ENCODE measurements around the gene ST14.

The ST14 gene

GRCh38 chr11:130164221-130164570 is 4.6 kb downstream of the ST14 start:
- H3K4me2 ChIP-seq (ENCODE audit: low read depth, low read length) = no peak overlapping the region
- no peak overlapping the region for H2AFZ ChIP-seq (ENCODE audit: low read length)
- peaks cover 14% of the 10 kb centered on the region; the same call in 1 of the 2 replicates for H4K20me1 ChIP-seq (ENCODE audit: insufficient read depth, low read length)
- peaks cover 6% of the 10 kb centered on the region; the same call in 1 of the 2 replicates for H3F3A ChIP-seq (ENCODE audit: insufficient read depth, low read length)
- no peak overlapping the region for H3K9ac ChIP-seq (ENCODE audit: low read length)
- peaks cover 28% of the 10 kb centered on the region for H3K4me1 ChIP-seq (ENCODE audit: low read length)
- peaks cover 92% of the 10 kb centered on the region for H3K79me2 ChIP-seq (ENCODE audit: low read length)
- H3K4me3 ChIP-seq (ENCODE audit: low read length) = no peak overlapping the region
- H3K36me3 ChIP-seq (replicated peaks; ENCODE audit: insufficient read depth, low read length) = no peaks in the 10 kb centered on the region
- DNase-seq = no peak
- no peak for TF ChIP-seq EZH2 (optimal IDR thresholded peaks at IDR 0.05; ENCODE audit: low read depth, low read length)
- TF ChIP-seq CTCF (IDR thresholded peaks at IDR 0.05; ENCODE audit: low read length) = no peak
- TF ChIP-seq EZH2phosphoT487 (IDR thresholded peaks at IDR 0.05; ENCODE audit: low read length) = no peak
- H3K9me3 ChIP-seq (replicated peaks; ENCODE audit: insufficient read depth, low read length) = no peaks in the 10 kb centered on the region
- peaks cover 1% of the 10 kb centered on the region; the same call in 1 of the 2 replicates for H3K27me3 ChIP-seq (replicated peaks; ENCODE audit: insufficient read depth, low read length)
- no peak overlapping the region for H3K27ac ChIP-seq (ENCODE audit: low read length)
- H3K9me2 ChIP-seq (replicated peaks; ENCODE audit: insufficient read depth, low read length) = no peaks in the 10 kb centered on the region

GRCh38 chr11:130165601-130166456 is 6.2 kb downstream of the ST14 start:
- no peak overlapping the region for H3K4me3 ChIP-seq (ENCODE audit: low read length)

DNA sequence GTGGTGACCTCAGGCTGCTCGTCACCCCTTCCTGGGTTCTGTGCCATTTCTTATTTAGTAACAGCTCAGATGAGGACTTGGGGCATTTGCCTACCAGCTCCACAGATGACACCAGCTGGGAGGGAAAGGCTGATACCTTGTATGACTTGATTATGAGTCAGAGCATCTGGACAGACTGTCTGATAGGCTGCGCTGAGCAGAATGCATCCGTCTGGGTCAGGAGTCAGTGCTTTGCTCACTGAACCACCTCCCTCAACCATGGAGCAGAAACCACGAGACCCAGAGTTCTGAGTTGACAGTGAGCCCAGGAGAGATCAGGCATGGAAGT is 6.8 kb downstream of the ST14 start:
- Histone ChIP-seq H3K4me2 (ENCODE audit: low read depth, low read length) (no peak overlapping the region), H4K20me1 (ENCODE audit: insufficient read depth, low read length) (peaks cover 19% of the 10 kb centered on the region; the same call in 1 of the 2 replicates), H3K79me2 (ENCODE audit: low read length) (peaks cover 98% of the 10 kb centered on the region), H3K9ac (ENCODE audit: low read length) (no peak overlapping the region), H2AFZ (ENCODE audit: low read length) (no peak overlapping the region), H3K9me3 (replicated peaks; ENCODE audit: insufficient read depth, low read length) (no peaks in the 10 kb centered on the region), H3K27me3 (replicated peaks; ENCODE audit: insufficient read depth, low read length) (no peaks in the 10 kb centered on the region), H3K27ac (ENCODE audit: low read length) (no peak overlapping the region), H3K36me3 (replicated peaks; ENCODE audit: insufficient read depth, low read length) (no peaks in the 10 kb centered on the region), H3K4me1 (ENCODE audit: low read length) (peaks cover 25% of the 10 kb centered on the region), H3K9me2 (replicated peaks; ENCODE audit: insufficient read depth, low read length) (no peaks in the 10 kb centered on the region), H3F3A (ENCODE audit: insufficient read depth, low read length) (peaks cover 6% of the 10 kb centered on the region; the same call in 1 of the 2 replicates), H3K4me3 (ENCODE audit: low read length) (no peak overlapping the region)
- DNase-seq = no peak
- TF ChIP-seq EZH2phosphoT487 (IDR thresholded peaks at IDR 0.05; ENCODE audit: low read length) (no peak), EZH2 (optimal IDR thresholded peaks at IDR 0.05; ENCODE audit: low read depth, low read length) (no peak), CTCF (IDR thresholded peaks at IDR 0.05; ENCODE audit: low read length) (no peak)

More at GRCh38 chr11:130165601-130166456, 6.2 kb downstream of the ST14 start:
- Histone ChIP-seq H3K36me3 (replicated peaks; ENCODE audit: insufficient read depth, low read length) (no peaks in the 10 kb centered on the region), H3K4me1 (ENCODE audit: low read length) (peaks cover 28% of the 10 kb centered on the region), H3K9me3 (replicated peaks; ENCODE audit: insufficient read depth, low read length) (no peaks in the 10 kb centered on the region), H3K27ac (ENCODE audit: low read length) (no peak overlapping the region), H3F3A (ENCODE audit: insufficient read depth, low read length) (peaks cover 6% of the 10 kb centered on the region; the same call in 1 of the 2 replicates), H3K9me2 (replicated peaks; ENCODE audit: insufficient read depth, low read length) (no peaks in the 10 kb centered on the region), H3K4me2 (ENCODE audit: low read depth, low read length) (no peak overlapping the region), H4K20me1 (ENCODE audit: insufficient read depth, low read length) (peaks cover 19% of the 10 kb centered on the region; the same call in 1 of the 2 replicates), H3K79me2 (ENCODE audit: low read length) (peaks cover 98% of the 10 kb centered on the region), H2AFZ (ENCODE audit: low read length) (no peak overlapping the region), H3K9ac (ENCODE audit: low read length) (no peak overlapping the region), H3K27me3 (replicated peaks; ENCODE audit: insufficient read depth, low read length) (no peaks in the 10 kb centered on the region)
- TF ChIP-seq EZH2phosphoT487 (IDR thresholded peaks at IDR 0.05; ENCODE audit: low read length) (no peak), CTCF (IDR thresholded peaks at IDR 0.05; ENCODE audit: low read length) (no peak), EZH2 (optimal IDR thresholded peaks at IDR 0.05; ENCODE audit: low read depth, low read length) (no peak)
- DNase-seq = no peak

Data from MM.1S (cell line).